IPS-11a (cell line): ENCODE results near the gene TNFRSF25.

Experiments
- H3K4me3 ChIP-seq: one replicate; pipeline ENCODE4 v1.5.1; 2013; ENCODE audit warnings: low read depth, low read length, control low read depth

The TNFRSF25 gene

GRCh38 chr1:6488602-6489382, 22.8 kb upstream of the TNFRSF25 start:
- H3K4me3 ChIP-seq, result no peak overlapping the region

GRCh38 chr1:6487804-6488484, 22.0 kb upstream of the TNFRSF25 start:
- H3K4me3 ChIP-seq, result no peak overlapping the region

DNA sequence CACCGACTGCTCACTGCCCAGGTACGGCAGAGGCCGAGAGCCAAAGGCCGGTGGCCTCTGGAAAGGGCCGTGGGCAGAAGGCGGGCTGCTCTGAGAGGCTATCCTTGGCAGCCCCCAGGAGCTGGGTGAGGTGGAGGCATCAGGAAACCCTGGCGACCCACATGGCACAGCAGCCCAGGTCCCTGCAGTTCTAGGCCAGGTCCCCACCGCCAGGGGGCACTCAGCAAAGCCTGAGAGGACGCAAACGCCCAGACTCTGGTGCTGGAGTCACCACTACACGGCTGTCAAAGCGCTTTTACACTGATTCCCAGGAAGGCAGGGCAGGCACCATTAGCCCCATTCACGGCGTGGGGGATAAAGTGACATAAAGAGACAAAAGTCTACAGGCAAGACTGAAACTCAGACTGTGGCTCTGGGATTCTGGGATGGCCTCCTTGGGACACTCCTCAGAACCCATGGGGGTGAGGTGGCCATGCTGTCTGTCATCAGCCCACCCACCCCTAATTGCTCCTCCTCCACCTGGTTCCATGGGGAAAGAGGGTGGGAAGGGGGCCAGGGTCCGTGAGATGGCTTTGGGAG, 20.5 kb upstream of the TNFRSF25 start:
- H3K4me3 ChIP-seq, result no peak overlapping the region

- peak overlapping the region; percentile 50 for H3K4me3 ChIP-seq
Observed at GRCh38 chr1:6485168-6486101, 19.5 kb upstream of the TNFRSF25 start.

GRCh38 chr1:6484826-6485167, 18.8 kb upstream of the TNFRSF25 start:
- peak overlapping the region; percentile 50 for H3K4me3 ChIP-seq

DNA sequence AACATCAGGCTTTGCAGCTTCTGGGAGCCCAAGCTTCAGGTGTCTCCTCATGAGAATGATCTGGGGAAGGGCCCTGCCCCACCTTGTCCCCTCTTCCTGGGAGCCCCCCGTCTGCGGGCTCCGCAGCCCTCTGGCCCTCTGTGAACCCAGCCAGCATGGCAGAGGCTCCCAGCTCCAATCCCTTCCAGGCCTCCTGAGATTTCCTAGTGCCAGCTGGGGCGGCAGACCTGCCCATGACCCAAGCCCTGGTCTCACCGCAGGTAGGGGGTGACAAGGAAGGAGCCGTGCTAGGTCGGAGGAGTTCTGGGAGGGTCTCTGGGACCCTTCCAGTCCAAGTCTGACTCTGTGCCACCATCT, 17.8 kb upstream of the TNFRSF25 start:
- H3K4me3 ChIP-seq, result no peak overlapping the region

- no peak overlapping the region for H3K4me3 ChIP-seq
Observed at GRCh38 chr1:6483017-6483760, 17.2 kb upstream of the TNFRSF25 start.

GRCh38 chr1:6481820-6482219, 15.8 kb upstream of the TNFRSF25 start:
- no peak overlapping the region for H3K4me3 ChIP-seq

GRCh38 chr1:6477039-6477820, 11.3 kb upstream of the TNFRSF25 start:
- H3K4me3 ChIP-seq, result no peak overlapping the region

DNA sequence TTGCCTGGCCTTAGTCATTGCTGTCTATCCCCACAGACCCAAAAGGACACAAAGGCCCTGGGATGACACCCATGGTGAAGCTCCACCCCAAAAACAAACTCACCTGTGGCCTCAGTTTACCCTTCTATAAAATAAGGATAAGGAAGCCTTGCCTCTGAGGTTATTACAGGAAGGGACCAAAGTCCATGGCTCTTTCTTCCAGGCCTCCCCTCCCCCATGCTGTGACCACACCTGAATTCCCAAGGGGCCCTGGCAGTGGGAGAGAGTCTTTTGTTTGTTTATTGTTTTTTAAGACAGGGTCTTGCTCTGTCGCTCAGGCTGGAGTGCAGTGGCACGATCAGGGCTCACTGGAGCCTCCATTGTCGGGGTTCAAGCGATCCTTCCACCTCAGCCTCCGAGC, 10.5 kb upstream of the TNFRSF25 start:
- H3K4me3 ChIP-seq, result no peak overlapping the region

DNA sequence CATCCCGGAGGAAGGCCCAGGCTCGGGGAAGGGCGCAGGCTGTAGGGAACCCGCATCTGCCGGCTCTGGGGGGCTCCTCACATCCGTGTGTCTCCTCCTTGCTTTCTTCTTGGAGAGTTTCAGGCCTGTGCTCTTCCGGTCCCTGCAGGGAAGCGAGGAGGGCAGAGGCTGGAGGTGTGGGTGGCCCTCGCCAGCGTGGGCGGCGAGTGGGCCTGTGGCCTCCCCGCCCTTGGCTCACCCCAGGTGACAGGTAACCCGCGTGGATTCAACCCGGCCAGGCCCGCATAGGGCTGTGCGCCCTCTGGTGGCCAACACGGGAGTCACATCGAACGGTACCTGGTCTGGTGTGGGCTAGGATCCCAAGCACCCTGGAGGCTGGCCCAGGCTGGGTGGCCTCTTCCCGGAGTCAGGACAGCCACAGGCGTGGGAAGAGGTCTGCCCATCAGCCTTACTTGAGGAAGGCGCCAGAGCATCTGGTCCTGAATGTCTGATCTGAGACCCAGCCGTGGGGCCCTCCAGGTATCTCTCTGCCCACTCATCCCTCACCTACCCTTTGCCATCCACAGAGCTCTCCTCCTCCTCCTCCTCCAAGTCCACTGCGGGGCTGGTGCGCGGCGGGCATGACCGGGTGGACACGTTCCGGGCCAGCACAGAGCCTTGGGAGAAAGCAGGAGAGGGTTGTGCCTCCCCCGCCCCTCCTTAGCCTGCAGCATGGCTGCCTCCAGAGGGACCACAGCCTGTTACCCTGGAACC, 9.6 kb upstream of the TNFRSF25 start:
- H3K4me3 ChIP-seq, result no peak overlapping the region

GRCh38 chr1:6474815-6475282, 8.9 kb upstream of the TNFRSF25 start:
- no peak overlapping the region for H3K4me3 ChIP-seq

GRCh38 chr1:6473974-6474814, 8.2 kb upstream of the TNFRSF25 start:
- no peak overlapping the region for H3K4me3 ChIP-seq

DNA sequence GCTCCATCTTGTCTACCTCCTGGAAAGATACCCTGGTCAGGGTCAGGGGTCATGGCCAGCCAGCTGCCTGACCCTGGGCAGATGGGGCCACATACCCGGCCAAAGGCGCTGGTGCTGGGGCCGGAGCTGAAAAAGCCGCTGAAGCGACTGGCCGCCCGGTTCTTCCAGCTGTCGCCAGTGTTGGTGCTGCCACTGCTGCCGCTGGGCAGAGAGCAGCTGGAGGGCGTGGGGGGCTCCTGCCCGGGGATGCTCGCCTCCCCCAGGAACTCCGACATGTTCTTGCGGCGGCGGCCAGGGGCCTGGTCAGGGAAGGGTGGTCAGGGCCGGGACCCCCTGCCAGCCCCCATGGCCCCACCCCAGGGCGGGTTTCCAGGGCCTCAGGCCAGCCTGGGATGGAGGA, 7.2 kb upstream of the TNFRSF25 start:
- H3K4me3 ChIP-seq, result no peak overlapping the region

DNA sequence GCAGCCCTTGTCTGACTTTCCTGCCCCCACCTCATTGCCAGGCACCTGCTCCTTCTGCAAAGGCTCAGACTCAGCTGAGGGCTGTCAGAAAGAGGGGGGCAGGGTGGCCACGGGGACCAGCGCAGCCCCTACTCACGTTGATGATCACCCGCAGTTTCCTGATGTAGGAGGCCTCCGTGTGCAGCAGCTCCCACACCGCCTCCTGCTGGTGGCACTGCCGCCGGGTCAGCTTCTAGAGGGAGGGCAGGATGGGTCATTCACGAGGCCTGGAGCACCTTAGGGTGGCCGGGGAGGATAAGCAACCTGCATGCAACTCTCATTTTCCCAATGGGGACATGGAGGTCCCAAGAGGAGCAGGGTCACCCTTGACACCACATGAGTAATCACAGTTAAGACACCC, 6.4 kb upstream of the TNFRSF25 start:
- H3K4me3 ChIP-seq, result no peak overlapping the region

GRCh38 chr1:6471970-6472368, 6.0 kb upstream of the TNFRSF25 start:
- H3K4me3 ChIP-seq, result no peak overlapping the region

DNA sequence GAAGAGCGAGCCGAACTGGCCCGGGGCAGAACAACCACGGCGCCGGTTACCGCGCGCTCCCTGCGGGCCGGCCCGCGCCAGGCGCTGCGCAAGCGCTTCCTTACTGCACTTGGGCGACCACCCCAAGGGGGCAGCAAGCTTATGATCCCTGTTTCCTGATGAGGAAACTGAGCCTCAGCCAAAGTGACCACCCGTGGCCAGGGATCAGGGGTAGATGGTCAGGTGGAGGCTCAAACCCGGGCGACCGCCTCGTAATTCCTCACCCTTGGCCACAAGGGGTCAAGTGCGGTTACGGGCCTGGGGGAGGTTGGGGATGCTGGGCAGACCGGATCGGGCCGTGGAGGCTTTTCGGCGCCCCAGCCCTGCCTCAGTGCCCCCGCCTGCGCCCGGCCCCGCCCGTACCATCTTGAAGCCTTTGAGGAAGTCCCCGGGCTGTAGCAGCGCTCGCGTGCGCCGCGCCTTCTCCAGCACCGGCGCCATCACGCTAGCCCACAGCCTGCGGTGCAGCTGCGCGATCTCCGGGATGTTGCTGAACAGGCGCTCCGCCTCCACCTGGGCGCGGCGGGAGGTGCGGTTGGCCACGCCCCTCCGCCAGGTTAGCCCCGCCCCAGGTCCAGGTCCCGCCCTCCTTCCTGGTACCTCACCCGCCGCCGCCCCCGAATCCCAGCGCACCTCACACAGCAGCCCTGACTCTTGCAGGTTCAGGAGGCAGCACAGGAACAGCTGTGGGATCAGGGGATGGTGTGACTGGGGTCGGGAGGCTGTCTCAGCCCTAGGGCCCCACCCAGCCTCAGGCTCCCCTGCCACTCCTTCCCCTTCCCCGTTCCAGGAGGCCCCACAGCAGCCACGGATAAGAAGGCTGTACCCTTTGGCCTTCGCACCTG, 5.4 kb upstream of the TNFRSF25 start:
- H3K4me3 ChIP-seq, result no peak overlapping the region
